COR-L47 (cell line): Measurements from ENCODE around the gene PCDHGA2.
"Not testable (repeated sequence)": the region's sequence is repeated elsewhere in the genome, so short reads cannot be mapped to it uniquely, and the experiment has no call there.

ENCODE experiments used
- DNase-seq: peaks from one replicate; lab custom pipeline; 2025; lab: John Stamatoyannopoulos, UW

Gene PCDHGA2

DNA sequence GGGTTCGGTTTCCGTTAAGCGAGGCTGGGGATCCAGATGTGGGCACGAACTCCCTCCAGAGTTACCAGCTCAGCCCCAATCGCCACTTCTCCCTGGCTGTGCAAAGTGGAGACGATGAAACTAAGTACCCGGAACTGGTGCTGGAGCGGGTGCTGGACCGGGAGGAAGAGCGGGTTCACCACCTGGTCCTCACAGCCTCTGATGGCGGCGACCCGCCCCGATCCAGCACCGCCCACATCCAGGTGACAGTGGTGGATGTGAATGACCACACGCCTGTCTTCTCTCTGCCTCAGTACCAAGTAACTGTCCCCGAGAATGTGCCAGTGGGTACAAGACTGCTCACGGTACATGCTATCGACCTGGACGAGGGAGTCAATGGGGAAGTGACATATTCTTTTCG, 44.8 kb downstream of the PCDHGA2 start:
- no peak for DNase-seq

DNA sequence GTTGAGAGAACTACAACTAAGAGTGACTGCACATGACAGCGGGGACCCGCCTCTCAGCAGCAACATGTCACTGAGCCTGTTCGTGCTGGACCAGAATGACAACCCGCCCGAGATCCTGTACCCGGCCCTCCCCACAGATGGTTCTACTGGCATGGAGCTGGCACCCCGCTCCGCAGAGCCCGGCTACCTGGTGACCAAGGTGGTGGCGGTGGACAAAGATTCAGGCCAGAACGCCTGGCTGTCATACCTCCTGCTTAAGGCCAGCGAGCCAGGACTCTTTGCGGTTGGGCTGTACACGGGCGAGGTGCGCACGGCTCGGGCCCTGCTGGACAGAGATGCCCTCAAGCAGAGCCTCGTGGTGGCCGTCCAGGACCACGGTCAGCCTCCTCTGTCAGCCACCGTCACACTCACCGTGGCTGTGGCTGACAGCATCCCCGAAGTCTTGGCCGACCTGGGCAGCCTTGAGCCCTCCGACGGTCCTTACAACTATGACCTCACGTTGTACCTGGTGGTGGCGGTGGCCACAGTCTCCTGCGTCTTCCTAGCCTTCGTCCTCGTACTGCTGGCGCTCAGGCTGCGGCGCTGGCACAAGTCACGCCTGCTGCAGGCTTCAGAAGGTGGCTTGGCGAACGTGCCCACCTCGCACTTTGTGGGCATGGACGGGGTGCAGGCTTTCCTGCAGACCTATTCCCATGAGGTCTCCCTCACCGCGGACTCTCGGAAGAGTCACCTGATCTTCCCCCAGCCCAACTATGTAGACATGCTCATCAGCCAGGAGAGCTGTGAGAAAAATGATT, 46.1 kb downstream of the PCDHGA2 start:
- no peak for DNase-seq

- DNase-seq, result not testable (repeated sequence)
Measured at GRCh38 chr5:141387557-141388311, 49.2 kb downstream of the PCDHGA2 start, which contains the start of gene PCDHGB4. Gene PCDHGB4, plus strand, starts transcription at chr5:141387698. Its CDS starts 187 bp downstream, at chr5:141387885.

DNA sequence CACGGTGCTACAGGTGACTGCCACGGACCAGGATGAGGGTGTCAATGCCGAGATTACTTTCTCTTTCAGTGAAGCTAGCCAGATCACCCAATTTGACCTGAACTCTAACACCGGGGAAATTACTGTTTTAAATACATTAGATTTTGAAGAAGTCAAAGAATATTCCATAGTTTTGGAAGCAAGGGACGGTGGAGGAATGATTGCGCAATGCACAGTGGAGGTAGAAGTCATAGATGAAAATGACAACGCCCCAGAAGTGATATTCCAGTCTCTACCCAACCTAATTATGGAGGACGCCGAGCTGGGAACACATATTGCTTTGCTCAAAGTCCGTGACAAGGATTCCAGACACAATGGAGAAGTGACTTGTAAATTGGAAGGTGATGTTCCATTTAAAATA, 50.1 kb downstream of the PCDHGA2 start:
- DNase-seq, result no peak

GRCh38 chr5:141389153-141390042, 50.8 kb downstream of the PCDHGA2 start:
- DNase-seq, result no peak

DNA sequence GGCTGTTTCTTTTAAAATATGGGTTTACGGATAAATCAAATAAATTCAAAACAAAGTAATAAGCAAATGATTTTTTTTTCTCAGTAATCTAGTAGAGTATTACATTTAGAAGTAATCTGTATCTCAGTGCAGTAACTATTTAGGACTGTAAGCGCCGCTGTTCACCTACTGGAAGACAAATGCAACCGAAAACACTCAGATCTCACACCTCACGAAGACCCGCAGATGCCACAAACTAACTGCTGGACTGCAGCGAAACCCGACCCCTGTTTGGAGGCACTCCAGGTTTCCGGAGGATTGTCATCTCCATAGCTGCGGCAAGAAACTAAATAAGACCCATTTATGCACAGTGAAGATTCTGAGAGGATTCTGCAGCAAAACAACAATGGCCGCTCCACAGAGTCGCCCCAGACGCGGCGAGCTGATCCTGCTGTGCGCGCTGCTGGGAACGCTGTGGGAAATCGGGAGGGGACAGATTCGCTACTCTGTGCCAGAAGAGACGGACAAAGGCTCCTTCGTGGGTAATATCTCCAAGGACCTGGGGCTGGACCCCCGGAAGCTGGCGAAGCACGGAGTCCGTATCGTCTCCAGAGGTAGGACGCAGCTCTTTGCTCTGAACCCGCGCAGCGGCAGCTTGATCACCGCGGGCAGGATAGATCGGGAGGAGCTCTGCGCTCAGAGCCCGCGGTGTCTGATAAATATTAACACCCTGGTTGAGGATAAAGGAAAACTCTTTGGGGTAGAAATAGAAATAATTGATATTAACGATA, 54.1 kb downstream of the PCDHGA2 start, which contains the start of gene PCDHGA8:
Gene PCDHGA8 (plus strand): TSS at position 205 of the 770 bp plus-strand sequence. CDS start 181 bp downstream, at position 386.
- no peak for DNase-seq
